Liver (tissue), 3 donors: ENCODE results near the gene IQSEC1.

Source experiments
- CTCF ChIP-seq: fragments of 150-350 bp; IDR thresholded peaks from 2 replicates; pipeline ENCODE4 v1.5.1; 2017; ENCODE audit warnings: improper control_type of control experiment, low read depth, low read length; ENCODE audit not compliant: missing input control
- EGR1 ChIP-seq, 2 donors: IDR thresholded peaks; 2 replicates each; pipeline ENCODE4 v1.6.1; 2016 to 2018; ENCODE audit warnings: antibody characterized with exemption in 2 of 2, low read depth in 2 of 2
- JUND ChIP-seq, 2 donors: IDR thresholded peaks; 2 replicates each; pipeline ENCODE4 v1.6.1; 2016; ENCODE audit warnings: antibody characterized with exemption in 2 of 2
- SP1 ChIP-seq: IDR thresholded peaks from 2 replicates; pipeline ENCODE4 v1.6.1; 2018; ENCODE audit warnings: antibody characterized with exemption, mild to moderate bottlenecking
- TF ChIP-seq, protein P1 (sequence below): IDR thresholded peaks from 2 replicates; pipeline ENCODE4 v1.6.1; 2016; ENCODE audit warnings: antibody characterized with exemption
- TF ChIP-seq, protein P2 (sequence below): IDR thresholded peaks from 2 replicates; pipeline ENCODE4 v1.6.1; 2016; ENCODE audit warnings: antibody characterized with exemption
- donor health status: healthy.
- donor health status: healthy.

DNA sequence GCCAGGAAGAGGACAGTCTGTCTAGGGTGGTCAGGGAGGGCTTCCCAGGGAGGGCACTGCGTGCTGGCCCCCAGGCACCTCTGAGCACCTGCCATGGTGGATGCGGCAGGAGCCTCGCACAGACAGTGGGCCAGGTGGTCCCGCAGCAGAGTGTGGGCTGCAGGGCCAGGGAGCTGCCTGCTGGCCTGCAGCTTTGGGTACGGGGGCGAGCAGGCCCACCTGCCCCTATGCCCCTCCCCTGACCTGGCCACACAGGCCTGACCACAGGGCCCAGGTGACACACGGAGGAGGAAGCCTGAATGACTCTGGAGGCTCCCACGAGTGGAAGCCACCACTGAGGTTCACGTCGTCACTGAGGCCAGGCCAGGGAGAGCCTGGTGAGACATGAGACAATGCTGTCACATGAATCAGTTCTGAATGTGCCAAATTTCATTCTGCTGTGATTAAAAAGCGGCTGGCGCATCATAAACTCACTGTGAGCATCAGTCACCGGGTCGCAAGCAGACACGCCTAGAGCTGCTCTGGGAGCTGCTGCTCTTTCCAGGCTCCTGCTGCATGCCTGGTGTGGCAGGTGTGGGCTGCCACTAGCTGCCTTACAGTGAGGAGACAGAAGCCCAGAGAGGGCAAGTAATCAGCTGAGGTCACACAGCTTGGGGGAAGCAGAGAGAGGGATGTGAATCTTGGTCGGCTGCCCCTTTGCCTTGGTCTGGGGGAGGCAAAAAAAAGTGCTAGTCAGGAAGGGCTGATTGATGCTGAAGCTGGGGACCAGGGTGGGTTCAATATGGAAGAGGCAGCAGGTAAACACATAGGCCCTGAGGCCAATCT lies 39.5 kb upstream of the IQSEC1 start:
- no peak for TF ChIP-seq CTCF
- no peak for TF ChIP-seq JUND (IDR thresholded peaks at IDR 0.05)
- TF ChIP-seq, protein P1, sequence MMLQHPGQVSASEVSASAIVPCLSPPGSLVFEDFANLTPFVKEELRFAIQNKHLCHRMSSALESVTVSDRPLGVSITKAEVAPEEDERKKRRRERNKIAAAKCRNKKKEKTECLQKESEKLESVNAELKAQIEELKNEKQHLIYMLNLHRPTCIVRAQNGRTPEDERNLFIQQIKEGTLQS: no peak
- no peak for TF ChIP-seq SP1
- TF ChIP-seq, protein P2, sequence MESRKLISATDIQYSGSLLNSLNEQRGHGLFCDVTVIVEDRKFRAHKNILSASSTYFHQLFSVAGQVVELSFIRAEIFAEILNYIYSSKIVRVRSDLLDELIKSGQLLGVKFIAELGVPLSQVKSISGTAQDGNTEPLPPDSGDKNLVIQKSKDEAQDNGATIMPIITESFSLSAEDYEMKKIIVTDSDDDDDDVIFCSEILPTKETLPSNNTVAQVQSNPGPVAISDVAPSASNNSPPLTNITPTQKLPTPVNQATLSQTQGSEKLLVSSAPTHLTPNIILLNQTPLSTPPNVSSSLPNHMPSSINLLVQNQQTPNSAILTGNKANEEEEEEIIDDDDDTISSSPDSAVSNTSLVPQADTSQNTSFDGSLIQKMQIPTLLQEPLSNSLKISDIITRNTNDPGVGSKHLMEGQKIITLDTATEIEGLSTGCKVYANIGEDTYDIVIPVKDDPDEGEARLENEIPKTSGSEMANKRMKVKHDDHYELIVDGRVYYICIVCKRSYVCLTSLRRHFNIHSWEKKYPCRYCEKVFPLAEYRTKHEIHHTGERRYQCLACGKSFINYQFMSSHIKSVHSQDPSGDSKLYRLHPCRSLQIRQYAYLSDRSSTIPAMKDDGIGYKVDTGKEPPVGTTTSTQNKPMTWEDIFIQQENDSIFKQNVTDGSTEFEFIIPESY: no peak
- TF ChIP-seq EGR1 (IDR thresholded peaks at IDR 0.05; ENCODE audit: low read depth in 2 of 2): no peak
